Stimulated activated naive CD8-positive, alpha-beta T cell treated with anti-CD3 and anti-CD28 coated beads, Interleukin-15, amount 100 ng/mL, for 72 hours (primary cell): ENCODE data around the gene FAM180A.
A peak's percentile ranks its signal among the peaks of the same experiment; 100 is the strongest.
"Not testable (repeated sequence)": the region's sequence is repeated elsewhere in the genome, so short reads cannot be mapped to it uniquely, and the experiment has no call there.

Experiments used
- ATAC-seq: fragments of 150-1000 bp; cut with Tn5 transposase; 2 replicates; pipeline ENCODE4 v1.10.0; 2021; ENCODE audit warnings: mild to moderate bottlenecking, moderate library complexity
- DNase-seq, 2 donors: peaks; one replicate each; pipeline ENCODE4 v3.0.0; 2021 to 2022
- H3K27ac Mint-ChIP-seq, 2 donors: one replicate each; pipeline ENCODE4 v1.8.0; 2022; ENCODE audit warnings: mild to moderate bottlenecking in 2 of 2, mixed read lengths in 2 of 2, moderate library complexity in 2 of 2
- H3K27me3 Mint-ChIP-seq: one replicate; pipeline ENCODE4 v1.8.0; 2022; ENCODE audit warnings: mixed read lengths
- H3K4me1 Mint-ChIP-seq: one replicate; pipeline ENCODE4 v1.8.0; 2022; ENCODE audit warnings: mild to moderate bottlenecking, mixed read lengths
- H3K4me3 Mint-ChIP-seq, 2 donors: one replicate each; pipeline ENCODE4 v1.8.0; 2022; ENCODE audit warnings: mild to moderate bottlenecking in 2 of 2, mixed read lengths in 2 of 2, moderate library complexity in 1 of 2
- H3K9me3 Mint-ChIP-seq, 2 donors: one replicate each; pipeline ENCODE4 v1.8.0; 2022; ENCODE audit warnings: mixed read lengths in 2 of 2

FAM180A gene

DNA sequence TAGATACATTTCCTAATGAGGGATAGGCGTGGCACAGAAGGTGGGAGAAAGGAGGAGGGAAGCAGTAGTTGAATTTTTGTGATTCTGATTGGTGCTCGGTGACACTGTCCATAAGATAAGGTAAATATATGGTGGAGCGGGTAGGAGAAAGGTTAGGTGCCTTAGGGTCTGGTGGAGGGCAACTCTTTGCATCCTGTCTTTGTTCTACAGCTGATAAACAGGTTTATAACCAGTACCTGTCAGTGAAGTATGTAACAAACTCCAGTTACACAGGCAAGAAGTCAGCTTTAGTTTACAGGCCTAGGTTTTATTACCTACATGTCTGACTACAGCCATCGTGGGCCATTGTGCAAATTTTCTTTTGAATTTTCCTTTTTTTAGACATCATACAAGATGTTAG, 10.9 kb upstream of the FAM180A start:
- H3K4me3 Mint-ChIP-seq, result no peak overlapping the region
- H3K27ac Mint-ChIP-seq, result no peak overlapping the region
- H3K27me3 Mint-ChIP-seq, result peaks cover 61% of the 10 kb centered on the region
- H3K4me1 Mint-ChIP-seq, result peaks cover 9% of the 10 kb centered on the region
- ATAC-seq, result no peak
- DNase-seq, result no peak
- H3K9me3 Mint-ChIP-seq, result peaks cover 0 to 5% of the 10 kb centered on the region in 2 donors

- H3K4me1 Mint-ChIP-seq, result peaks cover 9% of the 10 kb centered on the region
- peaks cover 0 to 5% of the 10 kb centered on the region in 2 donors for H3K9me3 Mint-ChIP-seq
- no peak for ATAC-seq
- peaks cover 64% of the 10 kb centered on the region for H3K27me3 Mint-ChIP-seq
- no peak overlapping the region for H3K27ac Mint-ChIP-seq
- DNase-seq, result no peak
- no peak overlapping the region for H3K4me3 Mint-ChIP-seq
These were observed 9.9 kb upstream of the FAM180A start for GRCh38 chr7:135758531-135758932.

DNA sequence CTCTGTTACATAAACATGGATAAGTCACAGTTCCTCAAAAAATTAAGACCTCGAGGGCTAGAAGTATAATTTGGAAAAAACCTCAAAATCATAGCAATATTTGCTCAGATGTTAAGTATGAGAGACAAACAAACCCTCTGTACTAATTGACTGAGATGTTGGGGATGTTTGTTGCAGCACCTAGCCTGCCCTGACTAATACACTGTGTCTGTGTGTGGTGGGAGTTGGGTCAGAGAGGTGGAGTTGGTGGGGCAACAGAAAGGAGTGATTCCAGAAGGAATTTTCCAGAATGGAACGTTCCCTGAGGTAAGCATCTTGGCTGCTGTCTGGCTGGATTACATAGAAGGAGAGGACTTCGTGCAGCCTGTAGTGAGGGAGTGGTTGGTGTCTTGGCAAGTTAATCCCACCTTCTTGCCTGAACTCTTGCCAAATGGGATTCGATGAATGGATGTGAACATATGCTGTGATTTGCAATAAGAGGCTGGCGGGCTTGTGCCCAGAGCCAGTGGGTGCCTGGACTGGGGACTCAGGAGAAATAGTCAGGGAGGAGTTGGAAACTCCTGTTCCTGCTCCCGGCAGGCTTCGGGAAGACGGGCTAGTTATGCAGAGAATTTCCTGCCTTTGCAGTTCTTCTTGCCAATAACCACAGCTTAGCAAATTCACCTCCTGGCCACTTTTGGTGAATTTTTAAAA, 9.3 kb upstream of the FAM180A start:
- H3K27me3 Mint-ChIP-seq, result peaks cover 63% of the 10 kb centered on the region
- ATAC-seq (no peak), DNase-seq (no peak)

DNA sequence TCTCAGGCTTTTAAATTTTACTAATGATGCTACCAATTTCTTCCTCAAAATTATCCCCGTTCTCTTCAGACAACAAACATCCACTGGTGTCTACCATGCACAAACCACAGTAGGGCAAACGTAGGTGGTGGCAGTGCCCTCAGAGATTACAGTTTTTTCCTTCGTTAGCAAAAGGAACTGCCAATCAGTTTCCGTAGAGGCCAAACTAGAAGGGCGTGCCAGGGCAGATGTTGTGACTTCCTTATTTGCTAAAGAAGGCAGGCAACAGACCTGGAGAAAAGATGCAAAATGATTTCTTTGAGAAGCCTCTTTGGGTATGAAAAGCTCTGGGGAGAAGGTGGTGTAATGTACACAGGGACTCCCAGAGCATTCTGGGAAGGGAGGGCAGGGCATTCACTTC, 7.6 kb upstream of the FAM180A start:
- Mint-ChIP-seq H3K27me3 (peaks cover 51% of the 10 kb centered on the region), H3K9me3 (peaks cover 0 to 5% of the 10 kb centered on the region in 2 donors), H3K27ac (no peak overlapping the region), H3K4me1 (no peaks in the 10 kb centered on the region), H3K4me3 (no peak overlapping the region)
- ATAC-seq (no peak), DNase-seq (no peak)

More for the DNA sequence above, 9.3 kb upstream of the FAM180A start:
- Mint-ChIP-seq H3K4me1 (peaks cover 9% of the 10 kb centered on the region), H3K9me3 (peaks cover 0 to 5% of the 10 kb centered on the region in 2 donors), H3K27ac (no peak overlapping the region), H3K4me3 (no peak overlapping the region)

DNA sequence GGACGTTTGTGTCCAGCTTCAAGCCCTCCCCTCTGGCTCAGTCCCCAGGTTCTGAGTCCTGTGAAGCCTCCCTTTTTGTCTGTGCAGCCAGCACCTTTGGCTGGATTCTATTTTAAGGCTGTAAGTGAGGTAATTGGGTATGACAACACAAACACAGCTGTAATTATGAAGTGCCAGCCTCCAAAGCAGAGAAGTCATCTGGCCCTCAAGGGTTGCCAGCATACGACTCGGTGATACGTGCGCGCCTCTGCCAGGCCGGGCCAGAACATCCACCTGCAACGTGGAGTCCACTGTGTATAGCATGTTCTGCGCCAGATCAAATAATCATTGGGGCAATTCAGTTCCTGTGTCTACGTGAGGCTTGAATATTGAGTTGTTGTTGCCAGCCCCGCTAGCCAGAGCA, 6.7 kb upstream of the FAM180A start:
- ATAC-seq, result no peak
- no peak for DNase-seq
- Mint-ChIP-seq H3K9me3 (peaks cover 0 to 5% of the 10 kb centered on the region in 2 donors), H3K4me1 (no peaks in the 10 kb centered on the region), H3K27me3 (peaks cover 49% of the 10 kb centered on the region), H3K4me3 (no peak overlapping the region), H3K27ac (no peak overlapping the region)

DNA sequence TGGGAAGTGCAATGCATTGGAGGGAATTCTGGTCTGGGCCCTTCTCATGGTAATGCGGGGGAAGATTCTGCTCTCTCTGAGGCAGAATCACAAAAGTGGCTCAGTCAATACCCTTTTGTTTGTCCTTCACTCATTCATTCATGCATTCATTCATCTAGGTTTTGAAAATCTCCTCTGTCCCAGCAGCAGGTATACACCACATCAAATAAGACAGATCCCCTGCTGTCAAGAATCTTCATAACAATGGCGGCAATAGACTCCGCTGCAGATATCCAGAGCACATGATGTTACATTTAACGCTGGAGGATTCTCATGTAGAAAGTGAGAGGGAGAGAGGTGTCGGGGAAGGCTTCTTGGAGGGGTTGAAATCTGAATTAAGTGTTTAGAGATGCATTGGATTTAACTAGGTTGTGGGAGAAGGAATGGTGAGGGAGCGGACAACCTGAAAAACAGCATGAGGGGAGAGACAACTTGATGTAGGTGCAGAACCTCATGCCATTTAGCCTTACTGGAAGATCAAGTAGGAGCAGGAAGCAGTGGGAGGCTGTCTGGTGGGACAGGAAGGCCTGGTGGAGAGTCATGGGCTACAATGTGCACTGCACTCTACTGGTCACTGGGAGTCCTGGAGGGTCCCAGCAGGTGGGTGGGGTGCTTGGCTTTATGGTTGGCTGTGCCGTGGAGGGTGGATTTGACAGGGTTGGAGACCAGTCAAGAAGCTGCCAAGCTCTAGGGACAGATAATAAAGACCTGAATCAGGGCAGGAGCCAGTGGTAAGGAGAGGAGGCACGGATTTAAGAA, 5.2 kb upstream of the FAM180A start:
- DNase-seq, result no peak
- H3K4me3 Mint-ChIP-seq, result no peak overlapping the region

GRCh38 chr7:135747366-135747765, 1.2 kb downstream of the FAM180A start:
- no peaks in the 10 kb centered on the region for H3K9me3 Mint-ChIP-seq
- ATAC-seq (no peak), DNase-seq (no peak)
- no peak overlapping the region for H3K27ac Mint-ChIP-seq
- H3K27me3 Mint-ChIP-seq, result peaks cover 28% of the 10 kb centered on the region
- H3K4me1 Mint-ChIP-seq, result no peaks in the 10 kb centered on the region
- no peak overlapping the region for H3K4me3 Mint-ChIP-seq

More for the DNA sequence above, 5.2 kb upstream of the FAM180A start:
- peak overlapping the region in 1 of 2 donors; percentile 15 for H3K27ac Mint-ChIP-seq
- H3K9me3 Mint-ChIP-seq, result peaks cover 0 to 5% of the 10 kb centered on the region in 2 donors
- H3K27me3 Mint-ChIP-seq, result peaks cover 45% of the 10 kb centered on the region
- no peak for ATAC-seq
- H3K4me1 Mint-ChIP-seq, result no peaks in the 10 kb centered on the region

GRCh38 chr7:135745703-135746312, 2.8 kb downstream of the FAM180A start:
- Mint-ChIP-seq H3K27ac (no peak overlapping the region), H3K4me3 (no peak overlapping the region), H3K4me1 (no peaks in the 10 kb centered on the region), H3K9me3 (no peaks in the 10 kb centered on the region), H3K27me3 (peaks cover 43% of the 10 kb centered on the region)
- no peak for DNase-seq
- no peak for ATAC-seq

- peak; percentile 8 for ATAC-seq
- H3K9me3 Mint-ChIP-seq, result no peaks in the 10 kb centered on the region
- H3K4me3 Mint-ChIP-seq, result no peak overlapping the region
- DNase-seq, result no peak
- no peaks in the 10 kb centered on the region for H3K4me1 Mint-ChIP-seq
- H3K27me3 Mint-ChIP-seq, result peaks cover 43% of the 10 kb centered on the region
- no peak overlapping the region for H3K27ac Mint-ChIP-seq
These were observed 3.5 kb downstream of the FAM180A start for GRCh38 chr7:135744938-135745702.

GRCh38 chr7:135743907-135744731, 4.5 kb downstream of the FAM180A start:
- no peak overlapping the region for H3K27ac Mint-ChIP-seq
- no peak overlapping the region for H3K4me3 Mint-ChIP-seq
- H3K27me3 Mint-ChIP-seq, result peaks cover 42% of the 10 kb centered on the region
- no peaks in the 10 kb centered on the region for H3K4me1 Mint-ChIP-seq
- ATAC-seq, result no peak
- H3K9me3 Mint-ChIP-seq, result no peaks in the 10 kb centered on the region
- DNase-seq, result no peak

DNA sequence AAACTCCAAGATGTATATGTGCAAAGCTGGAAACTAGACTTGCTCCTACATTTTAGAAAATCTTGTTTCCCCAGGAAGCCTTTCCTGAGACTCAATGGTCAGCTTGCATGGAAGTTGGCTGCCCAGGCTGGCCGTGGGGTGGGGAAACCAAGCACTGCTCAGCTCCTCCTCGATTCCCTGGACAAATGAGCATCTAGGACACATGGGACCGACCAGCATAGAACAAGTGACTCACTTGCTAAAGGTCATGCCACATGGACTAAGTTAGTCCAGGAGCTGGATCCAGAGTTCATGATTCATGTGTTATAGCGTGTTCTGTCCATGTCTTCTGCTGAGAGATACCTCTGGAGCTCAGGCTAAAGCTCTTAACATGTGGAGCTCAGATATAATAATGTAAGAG, 6.2 kb downstream of the FAM180A start:
- ATAC-seq (no peak), DNase-seq (no peak)
- peaks cover 36% of the 10 kb centered on the region for H3K27me3 Mint-ChIP-seq
- no peak overlapping the region for H3K27ac Mint-ChIP-seq
- no peak overlapping the region for H3K4me3 Mint-ChIP-seq
- H3K4me1 Mint-ChIP-seq, result no peaks in the 10 kb centered on the region
- no peaks in the 10 kb centered on the region for H3K9me3 Mint-ChIP-seq

DNA sequence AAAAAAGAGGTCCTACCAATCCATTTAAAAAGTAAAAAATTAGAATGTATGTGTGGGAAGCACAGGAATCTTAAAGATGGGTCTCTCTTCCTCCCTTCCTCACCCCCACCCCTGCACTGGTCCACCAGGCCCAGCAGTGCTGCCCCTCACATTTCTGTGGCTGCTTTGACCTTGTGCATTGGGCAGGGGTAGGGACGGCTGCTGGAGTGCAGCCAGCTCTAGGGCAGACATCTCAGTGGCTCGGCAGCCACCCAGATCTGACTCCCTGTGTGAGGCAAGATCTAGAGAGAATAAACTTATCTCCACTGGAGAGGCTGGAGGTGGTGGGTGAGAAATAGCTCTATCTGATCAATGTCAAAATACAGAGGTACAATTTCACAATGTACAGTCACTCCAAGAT, 6.7 kb downstream of the FAM180A start:
- Mint-ChIP-seq H3K4me1 (no peaks in the 10 kb centered on the region), H3K4me3 (no peak overlapping the region), H3K27me3 (peaks cover 36% of the 10 kb centered on the region), H3K9me3 (no peaks in the 10 kb centered on the region), H3K27ac (no peak overlapping the region)
- ATAC-seq (no peak), DNase-seq (no peak)

GRCh38 chr7:135740889-135741288, 7.7 kb downstream of the FAM180A start:
- H3K4me1 Mint-ChIP-seq, result no peaks in the 10 kb centered on the region
- no peak for DNase-seq
- H3K27ac Mint-ChIP-seq, result no peak overlapping the region
- H3K4me3 Mint-ChIP-seq, result no peak overlapping the region
- no peaks in the 10 kb centered on the region for H3K9me3 Mint-ChIP-seq
- ATAC-seq, result no peak
- peaks cover 36% of the 10 kb centered on the region for H3K27me3 Mint-ChIP-seq

DNA sequence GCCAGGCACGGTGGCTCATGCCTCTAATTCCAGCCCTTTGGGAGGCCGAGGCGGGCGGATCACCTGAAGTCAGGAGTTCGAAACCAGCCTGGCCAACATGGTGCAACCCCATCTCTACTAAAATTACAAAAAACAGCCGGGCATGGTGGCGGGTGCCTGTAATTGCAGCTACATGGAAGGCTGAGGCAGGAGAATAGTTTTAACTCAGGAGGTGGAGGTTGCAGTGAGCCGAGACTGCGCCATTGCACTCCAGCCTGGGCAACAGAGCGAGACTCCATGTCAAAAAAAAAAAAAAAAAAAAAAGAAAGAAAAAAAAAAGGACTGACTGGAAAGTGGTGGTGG, 11.3 kb downstream of the FAM180A start:
- not testable (repeated sequence) for H3K9me3 Mint-ChIP-seq, DNase-seq, H3K4me1 Mint-ChIP-seq, H3K27ac Mint-ChIP-seq, H3K4me3 Mint-ChIP-seq, ATAC-seq
- peaks cover 14% of the 10 kb centered on the region for H3K27me3 Mint-ChIP-seq
